Endothelial cell of umbilical vein (primary cell): ENCODE results near the gene EPRS1.

Experiments used
- CTCF ChIP-seq, 2 donors: IDR thresholded peaks; 1 replicate in 1 of 2; 2 replicates in 1 of 2; pipeline ENCODE4 v1.5.1; 2011; ENCODE audit warnings: low read length in 2 of 2, mild to moderate bottlenecking in 2 of 2, moderate library complexity in 2 of 2, control low read depth in 1 of 2, inconsistent platforms in 1 of 2, low read depth in 1 of 2; ENCODE audit not compliant: insufficient read depth in 1 of 2; ENCODE audit errors: extremely low read depth in 1 of 2
- EZH2 ChIP-seq: IDR thresholded peaks from 2 replicates; pipeline ENCODE4 v1.6.1; 2012; ENCODE audit warnings: borderline replicate concordance, low read depth, mild to moderate bottlenecking, moderate library complexity, low read length, inconsistent platforms; ENCODE audit not compliant: severe bottlenecking
- MAX ChIP-seq: IDR thresholded peaks from 2 replicates; pipeline ENCODE4 v1.6.1; 2011; ENCODE audit not compliant: insufficient read depth, insufficient read length
- POLR2A ChIP-seq: IDR thresholded peaks from 2 replicates; pipeline ENCODE4 v1.6.1; 2012; ENCODE audit warnings: low read depth, mild to moderate bottlenecking, control low read depth, low read length

GRCh38 chr1:220076861-220077762 lies 30.8 kb upstream of the EPRS1 start:
- TF ChIP-seq CTCF (IDR thresholded peaks at IDR 0.05; ENCODE audit: extremely low read depth in 1 of 2, insufficient read depth in 1 of 2, low read depth in 1 of 2, low read length in 2 of 2) (no peak), POLR2A (no peak), EZH2 (no peak), MAX (no peak)
